Measurements from ENCODE around the gene ZNF491. TPM values are rescaled to one million over a fixed set of nuclear protein-coding genes. Genes with fewer than 3 reads are reported as not detected.
A peak's percentile ranks its signal among the peaks of the same experiment; 100 is the strongest.

ZNF491 gene
- total and polyA plus RNA-seq, 2 of the 4 experiments (the other 2 are of a cell fraction) = 1.5 to 3.6 TPM

DNA sequence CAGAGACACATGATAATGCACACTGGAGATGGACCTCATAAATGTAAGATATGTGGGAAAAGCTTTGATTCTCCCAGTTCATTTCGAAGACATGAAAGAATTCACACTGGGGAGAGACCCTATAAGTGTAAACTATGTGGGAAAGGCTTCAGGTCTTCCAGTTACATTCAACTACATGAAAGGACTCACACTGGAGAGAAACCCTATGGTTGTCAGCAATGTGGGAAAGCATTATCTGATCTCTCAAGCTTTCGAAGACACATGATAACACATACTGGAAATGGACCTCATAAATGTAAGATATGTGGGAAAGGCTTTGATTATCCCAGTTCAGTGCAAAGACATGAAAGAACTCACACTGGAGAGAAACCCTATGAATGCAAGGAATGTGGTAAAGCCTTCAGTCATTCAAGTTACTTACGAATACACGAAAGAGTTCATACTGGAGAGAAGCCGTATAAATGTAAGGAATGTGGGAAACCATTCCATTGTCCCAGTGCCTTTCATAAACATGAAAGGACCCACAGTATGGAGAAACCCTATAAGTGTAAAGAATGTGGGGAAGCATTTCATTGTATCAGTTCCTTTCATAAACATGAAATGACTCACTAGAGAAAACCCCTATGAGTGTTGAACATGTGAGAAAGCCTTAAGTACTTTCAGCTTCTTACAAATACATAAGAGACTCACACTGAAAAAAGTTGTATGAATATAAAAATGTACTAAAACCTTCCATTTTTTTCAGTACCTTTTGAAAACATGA is 16.8 kb upstream of the ZNF491 start:
- no peak overlapping the region for H2AFZ ChIP-seq (replicated peaks; ENCODE audit: low read length, poor library complexity)
- ATAC-seq (ENCODE audit: low read depth) (no peak), DNase-seq (peak; percentile 7)
- dilution Hi-C loops (cut with HindIII; ENCODE audit: low sequenced_read_pairs, unreplicated experiment) = no loop called here
- no peak overlapping the region for H3K23ac ChIP-seq (ENCODE audit: low read depth, low read length)
- H3K4ac ChIP-seq (ENCODE audit: low read depth, low read length) = no peak overlapping the region
- no peak overlapping the region for H3K27ac ChIP-seq (ENCODE audit: insufficient read depth, low read length)
- H2BK120ac ChIP-seq (ENCODE audit: low read depth, low read length) = no peak overlapping the region
- H3K36me3 ChIP-seq (ENCODE audit: control insufficient read depth, insufficient read depth, low read length) = peaks cover 41% of the 10 kb centered on the region
- no peak overlapping the region for H4K8ac ChIP-seq (ENCODE audit: low read depth in 2 of 2, low read length in 2 of 2)
- no peak overlapping the region for H2BK15ac ChIP-seq (ENCODE audit: low read depth, low read length)
- H3K56ac ChIP-seq (ENCODE audit: extremely low read depth, insufficient read depth, low read length) = no peak overlapping the region
- in situ Hi-C loops (cut with MboI; ENCODE audit: low sequenced_read_pairs) = no loop called here
- intact Hi-C loops (cut with micrococcal nuclease) = no loop called here
- no peaks in the 10 kb centered on the region for H3K4me1 ChIP-seq (ENCODE audit: control insufficient read depth, insufficient read depth, low read length)
- no peak overlapping the region for H4K91ac ChIP-seq (ENCODE audit: insufficient read depth, low read depth, low read length)
- WGBS, 2 experiments (ENCODE audit: extremely low coverage in 2 of 2, insufficient read length in 1 of 2) = no CpG with 5 or more reads among the region's 5 CpGs
- no TSS peak for BruUV-seq (replicated peaks)
- H2AK9ac ChIP-seq (replicated peaks; ENCODE audit: low read depth, low read length, poor library complexity) = no peak overlapping the region
- no peak overlapping the region for H3K9ac ChIP-seq (ENCODE audit: low read depth, low read length)
- H3K4me2 ChIP-seq (ENCODE audit: low read depth, low read length) = no peak overlapping the region
- H3K18ac ChIP-seq (ENCODE audit: low read depth, low read length) = no peak overlapping the region
- no peak overlapping the region for H3K14ac ChIP-seq (replicated peaks; ENCODE audit: low read depth, low read length)
- H2BK5ac ChIP-seq (ENCODE audit: low read depth, low read length, poor library complexity, severe bottlenecking) = no peak overlapping the region
- no peak overlapping the region for H4K5ac ChIP-seq (ENCODE audit: low read depth, low read length)
- H3K4me3 ChIP-seq (ENCODE audit: insufficient read depth, low read depth, low read length) = no peak overlapping the region
- H2AK5ac ChIP-seq (ENCODE audit: low read depth, low read length) = no peak overlapping the region
- no peak overlapping the region for H2BK20ac ChIP-seq (ENCODE audit: low read depth, low read length)
- no peaks in the 10 kb centered on the region for H3K9me1 ChIP-seq (ENCODE audit: insufficient read depth, low read length)
- TF ChIP-seq, protein P1, sequence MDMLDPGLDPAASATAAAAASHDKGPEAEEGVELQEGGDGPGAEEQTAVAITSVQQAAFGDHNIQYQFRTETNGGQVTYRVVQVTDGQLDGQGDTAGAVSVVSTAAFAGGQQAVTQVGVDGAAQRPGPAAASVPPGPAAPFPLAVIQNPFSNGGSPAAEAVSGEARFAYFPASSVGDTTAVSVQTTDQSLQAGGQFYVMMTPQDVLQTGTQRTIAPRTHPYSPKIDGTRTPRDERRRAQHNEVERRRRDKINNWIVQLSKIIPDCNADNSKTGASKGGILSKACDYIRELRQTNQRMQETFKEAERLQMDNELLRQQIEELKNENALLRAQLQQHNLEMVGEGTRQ (IDR thresholded peaks at IDR 0.05; ENCODE audit: low read depth, low read length) = no peak
- no peak for TF ChIP-seq POLR2A (IDR thresholded peaks at IDR 0.05; ENCODE audit: low read depth, low read length)
- ChIA-PET POLR2A (ENCODE audit: unreplicated experiment) (no interaction called here), CTCF (no interaction called here)
- peaks cover 0 to 3% of the 10 kb centered on the region in 2 experiments; a peak in 1 of 4 replicates for H3K79me1 ChIP-seq (ENCODE audit: low read depth in 1 of 2, low read length in 2 of 2)
- no peaks in the 10 kb centered on the region for H4K20me1 ChIP-seq (ENCODE audit: insufficient read depth, low read length)
- no peaks in the 10 kb centered on the region for H3K27me3 ChIP-seq (ENCODE audit: control insufficient read depth, insufficient read depth, low read length)
- H3K9me3 ChIP-seq (ENCODE audit: control insufficient read depth, insufficient read depth, low read length) = peaks cover 75% of the 10 kb centered on the region

All from IMR-90 (cell line).